Left colon (tissue), 2 donors: ENCODE data around the gene ADTRP. TPM values are rescaled to one million over a fixed set of nuclear protein-coding genes. Genes with fewer than 3 reads are reported as not detected.
"Not testable (repeated sequence)": the region's sequence is repeated elsewhere in the genome, so short reads cannot be mapped to it uniquely, and the experiment has no call there.

Source experiments
- ATAC-seq: fragments of 200-7000 bp; cut with Tn5 transposase; one replicate; pipeline ENCODE4 v1.9.1; 2020; ENCODE audit warnings: mild to moderate bottlenecking, moderate library complexity
- DNase-seq, 2 donors: peaks; one replicate each; pipeline ENCODE4 v3.0.0-alpha.2; 2020
- intact Hi-C, 2 donors: fragments of 100-400 bp; cut with DNase I in 1 of 2; cut with micrococcal nuclease in 1 of 2; formaldehyde crosslinking; loops; one replicate each; pipeline versions ENCODE4 v1.11.2 to v1.14.0; 2022; cut with DNase I, micrococcal nuclease
- total RNA-seq, 2 donors: library from RNA; stranded (reverse); fragmentation: NEBNext Ultra II Directional; extraction: Animal tissue kit (Norgen Biotek cat#: 25700); gene quantifications; one replicate each; pipeline ENCODE4 v1.2.1, GENCODE V29; 2021
- donor health status: DM: no; HTN: no; CAD: no.
- donor health status: DM: yes; HTN: yes; CAD: no.

Gene ADTRP
- total RNA-seq, 2 donors from 2014 or later: 106 to 124 TPM

DNA sequence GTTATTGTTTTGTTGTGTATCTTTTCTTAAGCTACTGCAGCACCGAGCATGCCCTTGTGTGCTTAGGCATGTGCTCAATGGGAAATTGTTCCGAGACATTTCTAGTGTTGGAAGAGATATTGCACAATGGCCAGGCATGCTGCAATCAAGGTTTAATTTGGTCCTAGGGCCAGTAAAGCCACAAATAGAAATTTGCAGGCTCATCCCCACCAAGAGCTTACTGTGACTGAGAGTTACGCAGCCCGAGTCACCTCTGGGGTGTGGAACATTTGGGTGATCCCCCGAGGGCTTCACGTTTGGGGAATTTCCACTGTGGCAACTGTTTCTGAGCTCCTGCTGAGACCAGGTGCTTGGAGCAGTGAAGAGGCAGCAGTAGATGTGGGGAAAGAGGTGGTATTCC is 65.8 kb downstream of the ADTRP start:
- intact Hi-C loops: no loop called here
- DNase-seq (no peak), ATAC-seq (no peak)

GRCh38 chr6:11711984-11712711 is 66.5 kb downstream of the ADTRP start:
- intact Hi-C loops: no loop called here
- no peak for ATAC-seq
- no peak for DNase-seq

DNA sequence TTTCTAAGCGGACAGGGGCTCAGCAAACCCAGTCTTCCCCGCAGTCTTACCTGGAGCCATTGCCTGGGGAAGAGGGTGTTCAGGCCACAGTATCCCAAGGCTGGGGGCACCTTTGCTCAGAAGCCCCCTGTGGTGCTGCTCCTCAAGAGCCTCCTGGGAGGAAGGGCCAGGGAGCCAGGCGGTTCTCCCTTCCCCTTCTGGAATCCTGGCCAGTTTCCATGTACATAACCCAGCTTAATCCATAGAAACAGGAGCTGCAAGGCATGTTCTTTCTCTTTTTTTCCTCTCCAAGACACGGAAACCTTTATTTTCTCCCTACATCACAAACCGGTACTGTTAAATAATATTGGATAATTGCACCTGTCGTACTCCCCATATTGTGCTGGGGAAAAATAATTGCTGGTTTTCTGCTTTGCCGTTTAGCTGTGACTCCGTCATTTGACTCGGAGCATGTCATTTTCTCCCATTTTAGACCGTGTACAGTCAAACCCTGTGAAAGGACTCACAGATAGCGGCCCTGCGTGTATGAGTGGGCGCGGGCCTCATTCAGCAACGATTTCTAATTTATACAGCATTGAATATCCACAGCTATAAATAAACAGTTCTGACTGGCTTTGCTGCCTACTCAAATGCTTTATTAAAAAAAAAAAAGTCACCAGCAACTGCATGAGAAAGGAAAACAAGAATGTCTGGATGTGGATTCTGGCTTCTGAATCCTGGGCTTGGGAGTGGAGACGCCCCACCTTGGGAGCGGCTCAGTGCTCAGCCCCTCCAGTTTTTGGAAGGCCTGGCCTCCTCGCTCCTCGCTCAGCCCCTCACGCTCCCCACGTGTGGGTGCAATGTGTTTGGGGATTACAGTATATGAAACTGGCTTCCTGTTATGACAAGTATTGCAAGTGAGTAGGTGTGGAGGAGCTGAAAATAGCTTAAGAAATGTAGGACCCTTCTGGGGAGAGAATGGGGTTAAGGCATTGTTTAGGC is 67.3 kb downstream of the ADTRP start:
- ATAC-seq: peak; percentile 12
- intact Hi-C loops: no loop called here
- no peak for DNase-seq

GRCh38 chr6:11710311-11710761 is 68.3 kb downstream of the ADTRP start:
- ATAC-seq: no peak
- no peak for DNase-seq
- intact Hi-C loops: no loop called here

- intact Hi-C loops: no loop called here
- ATAC-seq (no peak), DNase-seq (no peak)
Observed at GRCh38 chr6:11706171-11706570, 72.4 kb downstream of the ADTRP start.

- intact Hi-C loops: no loop called here
- no peak for DNase-seq
- ATAC-seq: no peak
Observed at GRCh38 chr6:11705483-11705882, 73.1 kb downstream of the ADTRP start.

DNA sequence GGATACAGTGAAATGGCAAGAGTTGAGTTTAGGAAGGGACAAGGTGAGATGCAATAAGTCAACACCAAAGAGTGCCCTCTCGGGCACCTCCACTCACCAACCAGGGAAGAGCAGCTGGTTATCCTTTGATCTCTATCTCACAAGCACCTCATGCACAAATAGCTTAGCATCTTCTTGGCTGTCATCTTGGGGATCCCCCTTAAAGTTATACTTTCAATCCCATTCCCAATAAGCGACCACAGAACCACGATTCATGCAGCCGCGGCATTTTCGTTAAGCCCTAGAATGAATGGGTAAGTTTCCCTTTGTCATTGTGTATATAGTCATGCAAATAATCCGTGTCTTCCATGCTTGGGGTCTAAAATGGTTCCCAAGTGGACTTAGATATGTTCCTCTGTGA is 73.5 kb downstream of the ADTRP start:
- no peak for ATAC-seq
- intact Hi-C loops: no loop called here
- no peak for DNase-seq

DNA sequence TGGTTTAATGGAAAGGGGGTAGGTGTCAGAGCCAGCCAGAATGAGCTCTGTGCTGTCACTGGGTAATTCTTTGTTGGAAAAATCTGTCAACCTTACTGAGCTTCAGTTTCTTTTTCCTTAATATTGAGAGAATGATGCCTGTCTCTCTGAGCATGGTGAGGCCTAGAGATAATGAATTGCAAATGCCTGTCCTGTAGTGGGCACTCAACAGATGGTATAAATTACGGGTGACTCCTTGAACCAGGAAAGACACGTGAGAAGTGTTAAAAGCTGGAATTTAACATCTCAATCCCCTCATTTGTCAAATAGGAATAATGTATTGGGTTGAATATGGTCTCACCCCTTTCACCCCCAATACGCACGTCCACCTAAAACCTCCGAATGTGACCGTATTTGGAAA is 74.9 kb downstream of the ADTRP start:
- ATAC-seq (no peak), DNase-seq (no peak)
- intact Hi-C loops: no loop called here

- intact Hi-C loops: no loop called here
- DNase-seq: peak; percentile 34 to 50
- peak; percentile 93 for ATAC-seq
Observed at GRCh38 chr6:11702500-11703130, 76.0 kb downstream of the ADTRP start.

- ATAC-seq (peak; percentile 4), DNase-seq (no peak)
- intact Hi-C loops: no loop called here
Observed at GRCh38 chr6:11702089-11702488, 76.5 kb downstream of the ADTRP start.

DNA sequence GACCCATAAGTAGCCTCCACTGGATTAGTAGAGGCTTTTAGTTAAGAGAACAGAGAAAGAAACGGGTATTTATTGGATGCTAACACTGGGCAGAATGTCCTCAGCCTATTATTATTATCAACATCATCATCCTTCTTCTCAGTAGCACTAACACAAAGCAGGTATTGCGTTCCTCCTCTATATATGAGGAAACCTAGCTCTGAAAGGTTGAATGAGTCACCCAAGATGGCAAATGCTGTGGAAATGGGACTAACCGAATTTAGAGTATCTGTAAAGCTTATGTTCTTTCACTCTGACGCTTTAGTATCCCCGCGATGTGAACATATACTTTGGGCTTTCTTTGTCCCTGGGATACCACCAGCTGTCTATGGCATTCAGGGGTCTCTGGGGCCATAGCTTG is 77.0 kb downstream of the ADTRP start:
- no peak for DNase-seq
- intact Hi-C loops: no loop called here
- ATAC-seq: no peak

DNA sequence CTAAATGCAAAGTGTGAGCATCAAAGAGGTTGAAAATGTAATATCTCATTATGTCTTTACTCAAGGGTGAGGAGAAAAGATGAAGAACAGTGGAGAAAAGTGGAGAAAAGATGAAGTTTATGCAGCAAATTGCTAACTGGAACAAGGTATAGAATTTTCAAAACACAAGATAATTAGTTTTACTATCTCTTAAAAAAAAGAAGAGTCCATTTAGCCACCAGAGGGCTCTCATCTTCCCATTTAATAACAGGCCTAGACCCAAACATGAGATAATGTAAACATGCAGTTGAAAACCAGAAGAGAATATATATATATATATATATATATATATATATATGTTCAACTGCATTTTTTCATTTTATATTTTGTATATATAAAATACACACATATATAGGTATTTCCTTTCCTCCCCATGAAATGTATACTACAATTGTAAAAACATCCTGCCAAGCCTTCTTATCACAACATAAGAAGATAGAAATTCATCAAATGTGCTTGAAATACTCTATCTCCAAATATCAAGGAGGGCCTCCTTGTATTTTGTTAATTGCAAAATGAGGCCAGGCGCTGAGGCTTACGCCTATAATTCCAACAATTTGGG is 78.4 kb downstream of the ADTRP start:
- ATAC-seq: no peak
- intact Hi-C loops: no loop called here
- no peak for DNase-seq

DNA sequence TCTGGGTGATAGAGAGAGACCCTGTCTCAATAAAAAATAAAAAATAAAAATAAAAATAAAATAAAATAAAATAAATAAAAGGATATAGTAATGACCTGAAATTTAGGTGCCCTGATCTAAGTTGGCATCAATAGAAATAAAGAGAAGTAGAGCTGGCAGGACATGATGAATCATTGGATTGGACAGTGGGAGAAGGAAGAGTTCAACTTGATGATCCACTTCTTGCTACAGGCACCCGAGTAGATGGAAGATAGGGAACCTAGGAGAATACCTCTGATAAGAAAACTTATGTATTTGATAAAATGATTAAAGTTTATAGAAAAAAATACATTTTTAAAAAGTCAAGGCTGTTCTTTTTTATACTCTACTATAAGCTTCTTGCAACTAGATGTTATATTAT is 79.0 kb downstream of the ADTRP start:
- no peak for ATAC-seq
- intact Hi-C loops: no loop called here

DNA sequence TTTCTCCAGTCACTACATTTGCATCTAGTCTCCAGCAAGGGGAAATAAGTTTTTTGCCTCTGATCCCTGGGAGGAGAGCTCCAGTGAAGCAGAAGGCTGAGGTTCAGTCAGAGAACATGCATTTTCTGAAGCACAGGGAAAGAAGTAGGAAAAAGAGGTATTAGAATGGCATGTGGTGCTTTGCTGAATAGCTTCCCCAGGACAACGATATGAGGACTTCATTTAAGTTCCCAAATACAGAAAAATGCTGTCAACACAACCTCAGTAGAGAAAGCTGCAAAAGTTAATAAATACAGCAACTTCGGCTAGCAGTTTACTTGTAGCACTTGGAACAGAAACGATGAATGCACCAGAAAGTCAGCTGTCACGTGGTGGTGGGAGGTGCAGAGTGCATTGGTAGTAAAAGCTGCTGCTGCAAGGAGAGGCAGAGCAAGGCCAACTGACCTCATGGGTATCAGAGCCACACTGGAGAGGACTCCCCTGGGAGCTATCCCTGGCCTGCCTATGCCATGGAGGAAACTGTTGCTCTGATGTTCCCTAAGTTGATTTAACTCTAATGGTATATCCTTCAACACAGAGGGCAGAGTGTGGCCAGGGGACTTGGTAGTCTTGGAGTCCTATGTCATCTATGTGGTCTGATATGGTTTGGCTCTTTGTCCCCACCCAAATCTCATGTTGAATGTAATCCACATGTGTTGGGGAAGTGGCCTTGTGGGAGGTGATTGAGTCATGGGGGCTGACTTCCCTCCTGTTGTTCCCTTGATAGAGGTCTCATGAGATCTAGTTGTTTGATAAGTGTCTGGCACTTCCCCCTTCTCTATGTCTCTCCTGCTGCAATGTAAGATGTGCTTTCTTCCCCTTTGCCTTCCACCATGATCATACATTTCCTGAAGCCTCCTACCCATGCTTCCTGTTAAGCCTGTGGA is 85.9 kb downstream of the ADTRP start:
- no peak for DNase-seq
- no peak for ATAC-seq
- intact Hi-C loops: no loop called here

More for the DNA sequence above, 79.0 kb downstream of the ADTRP start:
- DNase-seq: no peak

GRCh38 chr6:11689847-11690246 is 88.8 kb downstream of the ADTRP start:
- DNase-seq (no peak), ATAC-seq (no peak)
- intact Hi-C loops: no loop called here

DNA sequence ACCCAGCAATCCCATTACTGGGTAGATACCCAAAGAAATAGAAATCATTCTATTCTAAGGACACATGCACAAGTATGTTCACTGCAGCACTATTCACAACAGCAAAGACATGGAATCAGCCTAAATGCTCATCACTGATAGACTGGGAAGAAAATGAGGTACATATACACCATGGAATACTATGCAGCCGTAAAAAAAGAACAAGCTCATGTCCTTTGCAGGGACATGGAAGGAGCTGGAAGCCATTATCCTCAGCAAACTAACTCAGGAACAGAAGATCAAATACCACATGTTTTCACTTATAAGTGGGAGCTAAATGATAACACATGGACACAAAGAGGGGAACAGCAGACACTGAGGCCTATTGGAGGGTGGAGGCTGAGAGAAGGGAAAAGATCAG is 89.2 kb downstream of the ADTRP start:
- ATAC-seq, intact Hi-C loops, DNase-seq: not testable (repeated sequence)

- ATAC-seq (no peak), DNase-seq (no peak)
- intact Hi-C loops: no loop called here
Observed at GRCh38 chr6:11688425-11688709, 90.2 kb downstream of the ADTRP start.

DNA sequence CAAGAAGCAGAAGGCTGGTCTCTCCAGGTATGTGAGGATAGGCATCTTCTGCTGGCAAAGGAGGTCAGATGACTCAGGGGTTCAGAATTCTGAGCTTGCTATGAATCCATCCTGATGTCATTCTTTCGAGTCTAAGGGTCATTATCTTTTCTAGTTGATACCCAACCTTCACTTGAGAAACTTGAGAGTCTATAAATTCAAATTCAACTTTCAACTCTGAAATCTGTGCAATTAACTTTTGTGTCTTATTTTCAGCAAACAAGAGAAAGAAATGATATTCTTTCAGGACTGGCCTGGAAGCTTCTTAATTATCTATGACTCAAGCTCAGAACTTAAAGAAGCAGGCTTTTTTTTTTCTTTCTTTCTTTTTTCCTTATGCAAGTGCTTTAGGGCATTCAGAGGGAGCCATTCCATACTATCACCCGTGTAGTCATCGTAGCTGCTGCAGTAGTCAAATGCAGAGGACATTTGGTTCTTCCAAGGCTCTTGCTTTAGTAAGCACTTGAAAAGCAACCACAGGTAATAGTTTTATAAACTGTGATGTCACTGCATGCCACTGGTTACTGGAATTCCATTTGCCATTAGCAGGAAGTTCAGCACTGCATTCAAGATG is 93.0 kb downstream of the ADTRP start:
- DNase-seq (no peak), ATAC-seq (peak; percentile 13)
- intact Hi-C loops: no loop called here
